GM18499 (cell line): ENCODE measurements around the gene PTPRJ.

Experiments used
- ATAC-seq: cut with Tn5 transposase; IDR thresholded peaks from one replicate; pipeline ENCODE4 v1.9.1; 2021; ENCODE audit warnings: moderate number of reproducible peaks; ENCODE audit not compliant: insufficient read depth, unreplicated experiment

PTPRJ gene

DNA sequence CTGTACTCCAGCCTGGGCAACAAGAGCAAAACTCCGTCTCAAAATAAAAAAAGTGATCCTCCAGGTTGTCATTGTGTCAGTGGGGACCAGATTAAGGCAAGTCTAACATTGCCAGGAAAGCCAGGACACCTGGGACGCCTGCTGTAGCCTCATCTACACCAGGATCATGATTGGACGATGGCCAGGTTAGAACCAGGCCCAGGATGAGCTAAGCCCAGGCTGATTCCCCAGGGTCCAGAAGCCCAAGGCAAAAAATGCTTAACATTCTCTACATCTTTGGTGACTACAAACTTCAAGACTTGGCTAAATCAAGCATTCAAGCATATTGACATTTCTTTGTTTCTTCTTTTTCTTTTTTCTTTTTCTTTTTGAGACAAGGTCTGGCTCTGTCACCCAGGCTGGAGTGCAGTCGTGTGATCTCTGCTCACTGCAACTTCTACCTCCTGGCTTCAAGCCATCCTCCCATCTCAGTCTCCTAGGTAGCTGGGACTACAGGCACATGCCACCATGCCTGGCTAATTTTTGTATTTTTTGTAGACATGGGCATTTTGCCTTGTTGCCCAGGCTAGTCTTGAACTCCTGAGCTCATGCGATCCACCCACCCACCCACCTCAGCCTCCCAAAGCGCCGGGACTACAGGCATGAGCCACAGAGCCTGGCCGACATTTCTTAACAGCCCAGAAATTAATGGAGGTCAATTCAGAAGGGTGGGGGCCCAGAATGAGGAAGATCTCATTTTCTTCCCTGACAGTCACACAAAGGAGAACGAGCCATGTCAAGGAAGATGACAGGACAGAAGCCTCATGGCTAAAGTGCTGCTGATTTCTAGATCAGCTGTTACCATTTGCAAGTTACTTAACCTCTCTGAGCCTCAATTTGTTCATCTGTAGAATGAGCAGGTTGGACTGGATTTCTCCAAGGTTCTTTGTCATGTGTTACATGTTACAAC, 12.5 kb upstream of the PTPRJ start:
- ATAC-seq = no peak

DNA sequence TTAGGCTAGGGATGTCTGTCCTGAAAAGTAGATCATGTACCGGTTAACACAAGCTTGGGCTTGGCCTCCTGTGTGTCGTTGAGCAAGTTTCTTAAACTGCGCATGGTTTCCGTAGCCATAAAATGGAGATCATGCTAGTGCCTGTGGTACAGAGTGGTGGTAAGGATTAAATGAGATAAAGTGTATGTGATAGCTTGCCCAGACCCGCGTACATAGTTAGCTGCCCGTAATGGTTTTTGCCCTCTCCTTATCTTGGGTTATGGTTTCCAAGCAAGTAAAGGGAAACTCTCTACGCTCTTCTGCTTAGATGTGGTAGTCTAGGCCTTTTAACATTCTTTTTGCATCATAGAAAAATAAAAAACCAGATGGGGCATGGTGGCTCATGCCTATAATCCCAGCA, 11.0 kb upstream of the PTPRJ start:
- no peak for ATAC-seq

DNA sequence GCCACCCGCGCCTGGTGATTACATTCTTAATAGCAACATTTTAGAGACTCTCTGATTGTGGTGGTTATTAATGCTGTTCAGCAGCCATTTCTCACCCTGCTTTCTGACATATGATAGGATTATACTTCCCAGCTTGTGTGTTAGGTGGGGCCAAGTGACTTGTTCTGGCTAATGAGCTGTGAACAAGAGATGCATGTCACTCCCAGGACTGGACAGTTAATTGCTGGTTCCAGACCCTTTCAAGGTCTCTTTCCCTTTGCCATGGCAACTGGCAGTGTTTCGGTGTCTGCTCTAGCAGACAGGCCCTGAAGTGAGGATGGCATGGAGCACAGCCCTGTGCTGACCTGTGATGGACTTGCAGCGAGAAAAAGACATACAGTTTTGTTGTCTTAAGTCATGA, 8.9 kb upstream of the PTPRJ start:
- no peak for ATAC-seq

DNA sequence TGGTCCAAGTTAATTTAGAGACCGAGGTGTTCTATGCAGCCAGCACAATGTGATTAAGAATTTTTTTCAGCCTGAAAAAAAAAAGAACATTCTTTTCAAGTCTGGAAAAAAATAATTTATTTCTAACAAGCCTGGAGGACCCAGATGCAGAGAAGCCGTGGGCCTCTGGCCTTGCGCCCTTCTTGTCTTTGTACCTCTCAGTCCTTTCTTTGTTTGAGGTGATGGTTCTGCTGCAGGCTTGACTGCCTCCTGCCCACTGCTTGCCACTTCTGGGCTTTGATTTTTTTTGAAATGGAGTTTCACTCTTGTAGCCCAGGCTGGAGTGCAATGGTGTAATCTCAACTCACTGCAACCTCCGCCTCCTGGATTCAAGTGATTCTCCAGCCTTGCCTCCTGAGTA, 7.2 kb upstream of the PTPRJ start:
- no peak for ATAC-seq

DNA sequence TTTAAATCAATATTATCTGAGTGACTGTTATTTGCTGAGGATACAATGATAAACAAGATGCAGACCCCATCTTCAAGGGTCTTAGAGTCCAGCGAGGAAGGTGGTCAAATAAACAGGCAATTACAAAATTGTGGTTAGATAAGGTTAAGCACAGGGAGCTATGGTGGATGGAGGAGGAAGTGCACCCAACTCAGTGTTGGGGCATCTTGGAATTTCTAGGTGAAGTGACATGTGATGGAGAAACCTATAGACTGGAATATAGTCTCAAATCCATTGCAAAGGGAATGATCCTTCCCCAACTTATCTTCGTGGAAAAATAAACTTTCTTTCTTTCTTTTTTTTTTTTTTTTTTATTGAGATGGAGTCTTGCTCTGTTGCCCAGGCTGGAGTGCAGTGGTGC, 3.4 kb upstream of the PTPRJ start:
- ATAC-seq = no peak

DNA sequence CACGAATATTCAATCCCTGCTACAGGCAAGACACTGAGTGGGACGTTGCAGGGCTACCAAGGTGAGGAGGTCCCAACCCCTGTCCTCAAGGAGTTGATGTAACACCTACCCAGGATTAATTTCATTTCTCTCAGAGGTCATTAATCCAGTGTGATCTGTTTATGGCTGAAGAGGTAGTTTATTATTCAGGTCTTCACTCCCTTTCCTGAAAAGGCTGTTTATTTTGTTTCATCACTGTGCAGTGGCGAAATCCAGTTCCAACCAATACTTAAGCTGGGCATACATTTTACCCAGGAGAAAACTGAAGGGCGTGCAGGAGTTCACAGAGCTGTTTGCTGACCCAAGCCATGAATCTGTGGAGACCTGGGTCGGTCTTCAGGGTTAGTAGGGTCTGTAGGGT, 2.7 kb upstream of the PTPRJ start:
- ATAC-seq = no peak

DNA sequence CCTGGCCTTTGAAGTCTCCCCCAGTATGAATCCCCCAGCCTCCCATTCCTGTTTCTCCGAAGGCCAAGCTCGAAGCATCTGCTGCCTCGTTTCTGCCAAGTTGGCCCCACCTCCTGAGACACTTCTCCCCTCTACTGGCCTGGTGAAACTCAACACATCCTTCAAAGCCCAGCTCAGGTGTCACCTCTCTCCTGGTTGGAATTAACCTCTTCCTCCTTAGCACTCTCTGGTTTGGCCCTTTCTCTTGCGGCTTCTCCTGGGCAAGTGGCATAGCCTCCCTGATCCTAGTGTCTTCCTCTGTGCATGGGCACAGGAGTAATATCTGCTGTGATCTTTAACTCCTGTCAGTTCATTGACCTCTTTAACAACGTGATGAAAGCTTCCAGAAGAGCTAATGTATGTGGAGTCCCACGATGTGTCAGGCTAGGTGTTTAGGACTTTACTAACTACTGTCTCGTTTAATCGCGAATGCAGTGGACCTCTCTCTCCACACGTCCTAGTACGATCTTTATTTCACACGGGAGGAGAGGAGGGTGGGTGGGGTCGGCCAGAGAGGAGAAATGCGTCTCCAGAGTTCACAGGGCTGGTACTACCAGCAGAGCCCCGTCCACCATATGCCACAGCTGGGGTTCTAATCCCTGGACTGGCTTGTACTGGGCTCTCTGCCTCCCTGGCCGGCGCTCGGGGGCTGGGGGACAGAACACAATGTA, 826 bp upstream of the PTPRJ start:
- ATAC-seq = no peak

DNA sequence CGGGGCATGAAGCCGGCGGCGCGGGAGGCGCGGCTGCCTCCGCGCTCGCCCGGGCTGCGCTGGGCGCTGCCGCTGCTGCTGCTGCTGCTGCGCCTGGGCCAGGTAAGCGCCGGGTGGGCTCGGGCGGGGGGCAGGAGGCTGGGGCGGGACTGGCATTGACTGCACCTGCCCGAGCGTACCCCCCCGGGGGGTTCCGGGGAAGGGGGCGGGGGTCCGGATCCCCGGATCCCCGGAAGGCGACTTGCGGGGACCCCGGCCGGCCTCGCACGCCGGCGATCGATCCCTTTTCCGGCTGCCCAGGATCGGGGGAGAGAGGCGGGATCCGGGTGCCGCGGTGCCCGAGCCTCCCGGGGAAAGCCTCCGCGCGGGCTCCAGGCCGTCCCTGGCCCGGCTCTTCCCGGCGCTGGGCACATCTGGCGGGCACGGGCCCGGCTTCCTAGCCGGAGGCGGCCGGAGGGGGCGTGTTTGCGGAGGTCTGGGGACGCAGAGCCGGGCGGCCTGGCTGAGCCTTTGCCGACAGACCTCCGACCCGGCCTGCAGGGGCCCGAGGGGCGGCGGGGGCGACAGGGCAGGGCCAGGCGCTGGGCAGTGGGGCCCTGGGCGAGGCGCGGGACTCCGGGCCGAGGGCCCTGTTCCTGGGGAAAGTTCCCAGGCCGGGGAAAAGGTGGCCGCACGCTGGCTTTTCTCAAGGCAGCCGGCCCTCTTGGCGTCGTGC, 705 bp downstream of the PTPRJ start:
- no peak for ATAC-seq

DNA sequence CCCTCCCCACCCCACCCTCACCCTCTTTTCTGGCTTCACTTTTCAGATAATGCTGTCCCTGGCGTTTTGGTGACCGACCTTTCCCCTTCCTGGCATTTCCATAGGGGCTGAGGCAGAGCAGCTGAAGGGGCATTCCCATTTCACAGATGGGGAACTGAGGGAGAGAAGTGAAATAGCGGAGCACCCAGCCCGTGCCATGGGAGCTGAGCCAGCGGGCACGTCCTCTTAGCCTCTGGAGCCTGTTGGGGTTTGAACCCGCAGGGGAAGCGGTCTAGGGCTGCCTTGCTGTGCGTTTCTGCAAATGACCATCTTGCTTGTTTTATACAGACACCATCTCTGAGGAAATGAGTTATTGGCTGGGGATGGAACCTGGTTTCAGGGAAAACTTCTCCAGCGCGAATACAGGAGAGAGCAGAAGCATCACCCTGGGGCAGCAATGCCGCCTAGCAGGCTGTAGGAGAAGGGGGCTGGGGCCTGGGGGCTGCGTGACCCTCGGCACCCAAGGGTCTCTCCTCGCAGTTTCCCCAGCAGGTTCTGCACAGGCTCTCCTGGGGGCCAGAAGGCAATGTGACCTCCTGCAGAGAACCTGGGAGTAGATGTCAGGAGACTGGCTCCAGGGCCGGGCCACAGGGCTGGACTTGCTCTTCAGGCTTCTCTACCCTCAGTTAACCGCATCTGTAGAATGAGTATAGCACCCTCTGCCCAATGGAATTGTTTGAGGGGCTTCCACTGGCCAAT, 1.5 kb downstream of the PTPRJ start:
- no peak for ATAC-seq

DNA sequence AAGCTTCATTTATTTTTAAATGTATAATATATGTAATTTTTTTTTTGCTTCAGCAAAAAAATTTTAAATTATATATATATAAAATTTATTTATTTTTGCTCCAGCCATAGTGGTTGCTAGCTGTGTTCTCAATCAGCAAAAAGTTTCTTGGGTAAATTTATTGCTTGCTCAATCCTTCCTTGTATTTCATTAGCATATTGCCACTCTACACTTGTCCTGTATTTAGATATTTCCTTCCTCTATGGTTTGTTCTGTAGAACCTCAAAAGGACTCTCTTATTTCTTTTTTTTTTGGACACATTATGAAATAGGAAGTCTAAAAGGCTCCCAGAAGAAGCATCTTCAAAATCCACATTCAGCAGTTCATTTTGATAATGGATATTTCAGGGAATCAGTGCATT, 2.3 kb downstream of the PTPRJ start:
- ATAC-seq = no peak

DNA sequence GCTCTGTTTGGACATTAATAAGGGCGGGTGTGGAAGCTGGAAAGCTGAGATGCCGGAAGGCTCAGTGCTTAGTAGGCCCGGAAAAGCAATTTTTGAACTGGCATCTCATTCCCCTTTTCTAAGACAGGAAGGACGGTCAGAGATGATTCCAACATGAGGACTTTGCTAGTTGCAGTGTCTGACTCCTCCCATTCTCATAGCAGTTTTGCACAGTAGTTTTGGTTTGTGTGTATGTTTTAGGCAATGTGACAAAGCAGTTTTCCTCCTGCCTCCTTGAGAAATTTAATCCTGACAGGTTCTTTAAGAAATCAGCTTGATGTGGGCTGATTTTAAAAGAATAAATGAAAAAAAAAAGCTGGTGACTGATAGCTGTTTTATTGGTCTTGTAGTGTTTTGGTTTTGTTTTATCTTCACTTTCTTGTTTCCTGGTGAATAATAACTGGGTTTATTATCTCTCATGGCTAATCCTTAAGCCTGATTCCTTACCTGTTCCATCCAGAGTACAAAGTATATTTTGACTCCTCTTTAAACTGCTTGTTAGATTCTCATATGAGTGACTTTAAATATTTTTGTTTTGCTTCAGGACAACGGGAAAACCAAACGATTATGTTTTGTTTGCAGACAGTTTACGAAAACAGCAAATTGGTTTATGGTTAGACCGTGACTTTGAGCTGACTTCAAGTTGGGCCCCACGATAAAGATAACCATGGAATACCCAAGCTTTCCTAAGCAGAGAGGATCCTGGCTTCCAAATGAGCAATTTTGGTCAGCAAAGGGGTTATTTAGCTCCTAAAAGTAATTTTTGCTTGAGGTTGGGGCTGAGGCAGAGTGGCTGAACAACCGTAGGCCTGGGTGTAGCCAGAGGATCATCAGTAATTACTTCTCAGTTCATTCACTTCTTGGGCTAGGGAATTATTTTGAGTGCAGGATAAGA, 3.4 kb downstream of the PTPRJ start:
- no peak for ATAC-seq

DNA sequence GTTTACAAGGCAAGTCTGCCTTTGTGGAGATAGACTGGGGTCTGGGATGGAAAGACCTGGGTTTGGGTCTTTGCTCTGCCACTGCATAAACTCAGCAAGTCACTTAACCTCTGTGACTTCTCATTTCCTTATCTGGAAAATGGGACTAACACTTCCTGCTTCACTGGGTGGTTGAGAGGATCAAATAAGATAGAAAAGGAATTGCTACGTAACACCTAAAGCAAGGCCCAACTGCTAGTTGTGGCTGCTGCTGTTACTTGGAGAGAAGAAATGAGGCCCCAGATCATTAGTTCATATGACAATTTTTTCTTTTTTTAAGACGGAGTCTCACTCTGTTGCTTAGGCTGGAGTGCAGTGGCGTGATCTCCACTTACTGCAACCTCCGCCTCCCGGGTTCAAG, 5.9 kb downstream of the PTPRJ start:
- ATAC-seq = no peak

DNA sequence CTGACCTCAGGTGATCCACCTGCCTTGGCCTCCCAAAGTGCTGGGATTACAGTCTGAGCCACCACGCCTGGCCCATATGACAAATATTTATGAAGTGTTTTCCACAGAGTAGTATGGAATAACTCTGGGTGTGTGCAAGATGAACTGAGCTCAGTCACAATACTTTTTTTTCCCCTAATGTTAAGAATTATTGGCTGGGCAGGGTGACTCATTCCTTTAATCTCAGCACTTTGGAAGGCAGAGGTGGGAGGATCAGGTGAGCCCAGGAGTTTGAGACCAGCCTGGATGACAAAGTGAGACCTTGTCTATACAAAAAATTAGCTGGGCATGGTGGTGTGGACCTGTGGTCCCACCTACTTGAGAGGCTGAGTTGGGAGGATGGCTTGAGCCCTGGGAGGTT, 6.4 kb downstream of the PTPRJ start:
- no peak for ATAC-seq

DNA sequence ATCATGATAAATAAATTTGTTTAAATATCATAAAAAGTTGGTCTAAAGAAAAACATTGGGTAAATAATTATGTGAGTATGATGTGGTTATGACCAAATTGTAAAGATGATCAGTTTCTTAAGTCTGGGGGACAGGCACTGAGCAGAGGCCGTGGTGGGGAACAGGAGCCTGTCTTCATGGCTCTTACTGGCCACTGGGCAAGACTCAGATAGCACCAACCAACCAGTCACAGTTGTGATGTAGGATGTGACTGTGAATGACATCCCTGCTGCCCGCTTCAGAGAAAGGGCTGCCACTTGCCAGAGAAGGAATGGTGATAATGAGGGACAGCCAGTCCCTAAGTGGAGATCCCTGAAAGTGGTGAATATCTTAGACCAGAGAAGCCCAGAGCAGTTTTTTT, 7.0 kb downstream of the PTPRJ start:
- ATAC-seq = no peak

DNA sequence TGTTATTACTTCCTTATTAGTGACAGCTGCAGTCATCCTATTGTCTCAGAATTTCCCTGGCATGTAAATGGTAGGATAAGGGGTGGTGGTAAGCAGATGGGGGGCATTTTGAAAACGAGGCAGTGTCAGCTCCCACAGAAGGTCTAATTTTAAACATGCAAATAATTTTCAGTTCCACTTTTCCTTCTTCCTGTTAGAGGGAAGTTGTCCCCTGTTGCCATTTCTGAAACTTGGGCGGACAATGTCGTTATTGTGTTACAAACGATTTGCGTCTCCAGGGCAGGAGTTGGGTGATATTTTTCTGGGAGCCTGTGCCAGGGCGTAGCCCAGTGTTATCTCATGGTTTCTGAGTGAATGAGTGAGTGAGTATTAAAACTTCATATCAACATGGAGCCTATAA, 7.4 kb downstream of the PTPRJ start:
- ATAC-seq = no peak

DNA sequence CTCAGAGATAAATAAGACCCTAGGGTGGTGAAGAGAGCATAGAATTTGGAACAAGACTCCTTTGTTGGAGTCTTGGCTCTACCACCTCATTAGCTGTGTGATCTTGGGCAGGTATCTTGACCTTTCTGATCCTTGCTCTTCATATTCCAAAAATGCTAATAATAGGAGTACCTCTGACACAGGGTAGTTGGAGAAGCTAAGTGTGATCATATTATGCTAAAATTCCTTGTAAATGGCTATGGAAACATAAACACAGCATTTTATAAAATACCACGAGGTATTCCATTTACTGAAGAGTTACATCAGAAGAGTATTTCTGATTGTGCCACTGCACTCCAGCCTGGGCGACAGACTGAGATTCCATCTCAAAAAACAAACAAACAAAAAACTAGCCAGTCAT, 9.4 kb downstream of the PTPRJ start:
- no peak for ATAC-seq

DNA sequence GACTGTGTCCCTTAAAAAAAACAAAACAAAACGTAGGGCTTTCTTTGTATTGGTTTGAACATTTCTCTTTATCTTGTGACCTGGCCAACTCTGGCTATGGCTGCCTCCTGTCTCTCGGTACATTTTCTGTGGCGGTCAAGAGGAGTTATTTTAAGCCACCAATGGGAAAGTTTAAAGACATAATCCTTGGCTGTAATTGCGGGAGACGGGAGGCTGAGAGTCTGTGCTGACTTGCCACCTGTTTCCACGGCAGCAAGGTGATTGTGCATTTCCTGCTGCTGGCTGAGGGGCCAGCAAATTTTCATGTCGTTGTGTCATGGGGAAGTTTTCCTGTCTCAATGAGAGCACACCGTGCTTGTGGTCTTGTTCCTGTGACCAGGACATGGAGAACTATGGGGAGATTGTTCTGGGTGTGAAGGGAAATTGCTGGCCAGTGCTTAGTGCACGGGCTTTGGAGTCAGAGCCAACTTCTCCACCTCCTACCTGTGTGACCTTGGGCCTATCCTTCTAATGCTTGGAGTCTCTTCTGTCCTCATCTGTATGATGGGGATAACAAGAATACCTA, 11.0 kb downstream of the PTPRJ start:
- ATAC-seq = no peak

DNA sequence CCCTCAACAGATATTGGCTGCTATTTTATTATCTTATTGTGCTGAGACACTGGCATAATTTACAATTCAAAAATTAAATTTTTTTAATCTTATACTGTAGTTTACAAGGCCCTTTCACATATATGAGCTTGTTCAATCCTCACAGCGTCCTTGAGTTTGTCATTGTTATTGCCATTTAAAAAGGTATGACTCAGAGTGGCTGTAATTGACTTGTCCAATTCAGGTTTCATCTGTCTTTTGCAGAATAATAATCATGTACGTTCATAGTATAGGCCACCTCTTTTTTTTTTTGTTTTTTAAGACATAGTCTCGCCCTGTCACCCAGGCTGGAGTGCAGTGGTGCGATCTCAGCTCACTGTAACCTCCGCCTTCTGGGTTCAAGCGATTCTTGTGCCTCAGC, 11.5 kb downstream of the PTPRJ start:
- ATAC-seq = no peak
